HG03039 (cell line): Measurements from ENCODE around the gene CXCL10.
"Not testable (repeated sequence)": the region's sequence is repeated elsewhere in the genome, so short reads cannot be mapped to it uniquely, and the experiment has no call there.

Source experiments
- ATAC-seq: cut with Tn5 transposase; IDR thresholded peaks from one replicate; pipeline ENCODE4 v1.9.1; 2021; ENCODE audit warnings: mild to moderate bottlenecking, moderate library complexity; ENCODE audit not compliant: unreplicated experiment

Gene CXCL10

DNA sequence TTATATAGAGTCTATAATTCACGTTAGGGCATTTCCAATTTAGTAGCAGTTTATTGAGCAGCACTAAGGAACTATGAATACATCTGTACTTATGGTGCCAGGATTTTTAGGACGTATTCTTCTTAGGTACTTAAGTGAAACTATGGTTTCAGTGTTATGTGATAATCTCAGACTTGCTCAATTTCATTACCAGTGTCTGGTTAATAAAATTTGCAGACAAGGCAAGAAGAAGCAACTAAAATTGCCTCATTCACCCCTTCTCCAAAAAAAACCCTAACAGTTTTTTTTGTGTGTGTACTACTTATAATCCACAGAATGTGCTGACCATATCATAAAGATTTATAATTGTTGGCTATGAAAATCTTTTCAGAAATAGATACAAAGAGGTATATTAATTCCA is 6.0 kb upstream of the CXCL10 start:
- ATAC-seq, result no peak

DNA sequence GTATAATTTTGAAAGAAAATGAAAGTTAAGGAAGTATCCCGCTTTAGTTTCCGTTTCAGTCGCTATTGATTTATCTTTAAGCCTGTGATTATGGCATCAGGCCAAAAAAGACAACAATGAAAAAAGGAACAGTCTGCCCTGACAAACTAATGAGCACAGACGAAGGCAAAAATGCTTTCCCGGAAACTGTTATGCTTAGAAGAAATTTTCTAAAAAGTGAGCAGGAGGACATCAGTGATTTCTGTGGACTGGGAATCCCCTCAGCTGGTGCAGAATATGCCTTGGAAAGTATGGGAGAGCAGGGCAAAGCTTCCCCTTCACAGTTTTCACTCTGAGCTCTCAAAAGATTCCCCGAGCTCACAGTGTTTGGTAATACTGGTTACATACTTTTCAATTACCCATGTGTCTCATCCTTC is 5.1 kb upstream of the CXCL10 start:
- ATAC-seq, result no peak

DNA sequence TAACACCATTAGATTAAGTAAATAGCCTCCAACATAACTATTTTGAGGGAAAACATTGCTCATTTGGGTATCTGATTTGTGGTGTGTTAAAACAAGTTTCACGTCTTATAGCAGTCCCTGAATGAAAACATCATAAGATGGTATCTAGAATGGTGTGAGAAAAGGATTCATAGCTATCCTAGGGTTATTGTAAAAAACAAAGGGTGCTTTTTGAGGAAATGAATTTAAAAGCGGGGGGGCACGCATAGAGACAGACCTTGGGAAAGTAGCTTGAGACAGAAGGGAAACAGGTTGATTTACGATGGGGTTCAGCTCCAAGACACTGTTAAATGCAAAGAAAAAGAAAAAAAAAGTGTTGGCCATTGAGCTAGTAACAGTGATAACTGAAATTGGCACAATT is 768 bp upstream of the CXCL10 start:
- ATAC-seq, result no peak

DNA sequence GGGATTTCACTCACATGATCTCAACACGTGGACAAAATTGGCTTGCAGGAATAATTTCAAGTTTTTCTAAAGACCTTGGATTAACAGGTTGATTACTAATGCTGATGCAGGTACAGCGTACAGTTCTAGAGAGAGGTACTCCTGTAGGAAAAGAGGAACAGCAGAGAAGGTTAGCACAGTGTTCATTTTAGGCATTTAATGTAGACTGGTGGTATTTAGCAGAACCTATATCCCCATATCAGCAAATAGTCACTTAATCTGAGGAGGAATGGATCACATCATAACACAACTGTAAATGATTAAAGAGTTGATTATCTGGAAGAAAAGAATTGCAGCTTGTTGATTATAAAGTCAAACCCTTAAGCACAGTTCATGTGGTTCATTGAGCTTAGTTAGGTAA is 620 bp downstream of the CXCL10 start:
- no peak for ATAC-seq

DNA sequence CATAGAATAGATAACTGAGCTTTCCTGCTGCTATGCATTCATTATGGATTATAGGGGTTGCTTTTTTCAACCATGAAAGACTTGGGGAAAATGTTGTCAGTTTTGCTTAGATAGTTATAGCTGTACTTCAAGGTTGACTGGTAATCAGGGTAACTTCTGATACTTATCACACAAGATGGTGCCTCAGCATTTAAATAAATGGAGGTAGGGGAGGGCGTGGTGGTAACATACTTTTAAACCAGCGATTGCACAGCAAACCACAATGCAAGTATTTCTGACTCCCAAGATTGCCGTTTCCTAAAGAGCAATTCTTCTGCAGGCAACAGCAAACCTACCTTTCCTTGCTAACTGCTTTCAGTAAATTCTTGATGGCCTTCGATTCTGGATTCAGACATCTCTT is 1.3 kb downstream of the CXCL10 start:
- no peak for ATAC-seq

DNA sequence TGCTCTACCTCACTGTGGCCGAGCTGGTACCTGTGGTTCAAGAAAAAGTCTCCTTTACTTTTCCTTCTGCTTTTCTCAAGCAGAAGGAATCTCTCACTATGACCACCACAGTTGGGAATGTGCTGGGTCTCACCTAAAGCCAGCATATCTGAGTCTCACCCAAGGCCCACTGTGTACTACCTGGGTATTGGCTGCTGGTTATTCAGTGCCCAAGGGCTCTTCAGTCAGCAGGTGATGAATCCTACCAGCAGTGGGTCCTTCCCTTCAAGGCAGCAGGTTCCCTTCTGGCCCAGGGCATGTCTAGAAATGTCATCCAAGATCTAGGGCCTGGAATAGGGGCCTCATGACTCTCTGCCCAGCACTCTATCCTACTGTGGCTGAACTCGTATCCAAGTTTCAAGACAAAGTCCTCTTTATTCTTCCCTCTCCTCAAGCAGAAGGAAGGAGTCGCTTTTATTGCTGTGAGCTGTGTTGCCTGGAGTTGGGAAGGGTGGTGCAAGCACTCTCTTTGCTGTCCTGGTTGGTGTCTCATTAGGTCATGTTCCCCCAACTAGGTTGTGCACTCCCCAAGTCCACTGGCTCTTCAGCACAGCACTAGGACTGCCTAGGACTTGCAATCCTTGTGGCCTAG is 6.1 kb downstream of the CXCL10 start:
- ATAC-seq, result no peak

DNA sequence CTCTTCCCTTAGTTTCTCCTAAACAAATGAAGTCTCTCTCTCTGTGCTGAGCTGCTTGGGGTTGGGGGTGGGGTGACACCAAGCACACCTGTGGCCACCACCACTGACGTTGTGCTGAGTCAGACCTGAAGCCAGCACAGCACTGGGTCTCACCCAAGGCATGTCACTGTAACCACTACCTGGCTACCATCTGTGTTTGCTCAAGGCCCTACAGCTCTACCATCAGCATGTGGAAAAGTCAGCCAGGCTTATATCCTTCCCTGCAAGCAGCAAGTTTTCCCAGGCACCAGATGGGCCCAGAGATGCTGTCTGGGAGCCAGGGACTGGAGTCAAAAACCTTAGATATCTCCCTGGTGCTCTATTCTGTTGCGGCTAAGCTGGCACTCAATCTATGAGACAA is 6.9 kb downstream of the CXCL10 start:
- ATAC-seq, result peak; percentile 48

DNA sequence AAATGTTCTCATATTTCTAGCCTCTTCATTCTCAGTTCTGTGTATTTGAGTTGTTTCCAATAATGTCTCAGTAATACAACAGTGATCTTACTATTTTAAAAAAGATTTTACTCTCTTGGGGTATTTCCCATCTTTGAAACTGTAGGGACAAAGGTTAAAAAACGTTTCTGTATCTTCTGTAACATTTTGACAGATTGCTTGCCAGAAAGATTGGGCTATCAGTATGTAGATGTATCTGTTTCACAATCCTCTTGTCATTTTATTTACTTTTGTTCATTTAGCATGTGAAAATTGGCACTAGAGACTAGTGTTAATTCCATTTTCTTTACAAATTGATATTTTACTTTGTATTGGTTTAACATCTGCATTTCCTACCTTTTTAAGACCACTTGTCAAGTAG is 9.8 kb downstream of the CXCL10 start:
- ATAC-seq, result no peak

DNA sequence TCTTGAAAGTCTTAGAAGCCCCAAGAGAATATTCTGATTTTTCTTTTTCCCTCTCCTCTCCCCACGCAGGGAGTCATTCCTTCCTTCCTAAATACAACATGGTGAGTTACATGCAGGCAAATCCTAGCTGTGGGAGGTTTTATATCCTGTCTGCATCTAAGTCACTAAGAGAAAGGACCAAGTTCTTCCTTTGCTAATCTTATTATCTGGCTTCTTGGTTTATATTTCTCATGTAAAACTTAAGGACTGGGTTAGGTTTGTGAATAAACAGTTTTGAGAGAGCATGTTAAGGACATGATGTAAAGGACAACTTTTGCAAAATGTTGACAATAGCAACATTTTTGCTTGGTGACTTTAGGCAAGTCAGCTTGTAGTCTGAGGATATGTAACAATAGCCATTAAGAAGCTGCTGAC is 10.9 kb downstream of the CXCL10 start:
- ATAC-seq, result no peak

DNA sequence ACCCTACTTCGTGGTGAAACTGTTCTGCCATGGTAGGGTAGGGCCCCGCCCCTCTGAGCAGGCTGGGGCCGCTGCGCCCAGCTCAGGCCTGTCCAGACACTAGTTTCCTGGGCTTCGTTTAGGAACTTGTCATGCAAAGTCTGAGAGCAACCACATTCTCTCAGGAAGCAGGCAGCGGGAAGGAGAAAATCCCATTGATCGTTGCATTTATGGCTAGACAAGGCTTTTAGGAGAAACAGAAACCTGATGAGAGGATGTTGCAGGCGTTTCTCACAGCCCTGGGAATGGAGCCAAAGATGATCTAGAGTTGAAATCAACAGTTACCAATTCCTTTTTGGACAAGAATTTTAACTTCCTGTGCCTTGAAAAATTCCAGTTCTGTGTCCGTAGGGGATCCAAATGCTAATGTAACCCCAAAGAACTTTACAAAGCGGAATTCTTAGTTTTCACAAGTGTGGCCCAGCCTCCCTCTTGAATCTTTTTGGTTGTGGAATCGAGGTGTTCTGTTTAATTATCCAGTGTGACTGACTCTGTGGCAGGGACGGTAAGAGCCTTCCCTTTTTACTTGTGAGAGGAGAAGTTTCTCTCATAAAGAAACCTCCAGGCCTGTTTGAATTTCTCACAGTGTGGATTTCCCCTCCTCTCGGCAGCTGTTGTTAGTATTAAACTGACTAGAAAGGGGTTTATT is 11.5 kb downstream of the CXCL10 start:
- ATAC-seq, result peak; percentile 79

DNA sequence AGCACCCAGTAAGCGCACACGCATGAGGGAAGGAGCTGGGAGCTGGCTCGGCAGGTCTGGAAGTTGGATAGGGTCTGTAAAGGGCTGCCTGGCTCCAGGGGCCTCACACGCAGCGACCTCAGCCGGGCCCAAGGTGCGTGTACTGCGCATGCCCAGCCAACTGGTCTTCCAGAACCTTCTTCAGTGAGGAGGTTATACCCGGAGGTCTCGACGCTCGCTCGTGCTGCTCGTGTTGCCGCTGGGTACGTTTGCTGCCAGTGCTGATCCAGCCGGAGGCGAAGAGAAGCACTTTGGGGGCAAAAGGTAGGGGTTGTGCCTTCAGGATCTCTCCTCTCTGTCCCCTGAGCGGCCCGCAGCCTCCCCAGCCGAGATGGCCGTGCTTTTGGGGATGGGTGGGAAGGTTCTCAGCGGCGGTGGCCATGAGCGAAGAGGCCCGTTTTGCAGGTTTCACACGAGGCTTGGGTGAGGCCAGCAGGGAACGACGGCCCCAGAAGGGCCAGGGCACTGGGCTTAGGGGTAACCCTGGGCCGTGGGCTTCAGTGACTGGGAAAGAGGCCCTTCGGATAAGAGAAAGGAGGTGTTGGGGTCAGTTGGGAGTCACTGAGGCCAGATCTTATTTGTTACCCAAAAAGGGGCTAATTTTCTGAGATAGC is 12.2 kb downstream of the CXCL10 start:
- ATAC-seq, result no peak

DNA sequence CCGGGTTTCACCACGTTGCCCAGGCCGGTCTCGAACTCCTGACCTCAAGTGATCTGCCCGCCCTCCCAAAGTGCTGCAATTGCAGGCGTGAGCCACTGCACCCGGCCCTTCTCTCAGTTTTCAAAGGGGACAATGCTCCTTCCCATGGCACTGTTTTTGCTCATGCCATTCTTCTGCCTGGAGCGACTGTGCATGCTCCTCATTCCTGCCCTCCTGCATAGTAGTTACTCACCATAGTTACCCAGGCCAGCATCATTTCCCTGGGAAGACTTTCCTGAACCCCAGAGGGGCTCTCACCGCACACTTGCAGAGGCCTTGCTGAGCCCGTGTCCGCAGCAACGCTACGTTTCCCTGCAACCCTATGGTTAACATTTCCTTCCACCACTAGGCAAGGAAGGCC is 12.7 kb downstream of the CXCL10 start:
- no peak for ATAC-seq

DNA sequence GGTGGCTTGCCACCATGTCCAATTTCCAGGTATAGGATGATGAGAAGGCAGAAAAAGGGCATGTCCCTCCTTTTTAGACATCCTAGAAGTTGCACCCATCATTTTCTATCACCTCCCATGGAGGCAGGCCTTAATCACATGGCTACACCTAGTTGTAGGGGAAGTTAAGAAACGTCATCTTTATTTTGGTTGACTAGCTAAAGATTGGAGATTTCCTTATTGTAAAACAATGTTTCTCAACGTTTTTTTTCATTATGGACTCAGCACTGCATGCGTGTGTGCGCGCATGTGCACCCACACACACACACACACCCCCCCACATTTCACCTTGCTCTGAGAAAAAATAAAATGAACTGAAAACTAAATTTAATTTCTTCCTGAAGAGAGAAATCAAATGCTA is 14.0 kb downstream of the CXCL10 start:
- ATAC-seq, result no peak

DNA sequence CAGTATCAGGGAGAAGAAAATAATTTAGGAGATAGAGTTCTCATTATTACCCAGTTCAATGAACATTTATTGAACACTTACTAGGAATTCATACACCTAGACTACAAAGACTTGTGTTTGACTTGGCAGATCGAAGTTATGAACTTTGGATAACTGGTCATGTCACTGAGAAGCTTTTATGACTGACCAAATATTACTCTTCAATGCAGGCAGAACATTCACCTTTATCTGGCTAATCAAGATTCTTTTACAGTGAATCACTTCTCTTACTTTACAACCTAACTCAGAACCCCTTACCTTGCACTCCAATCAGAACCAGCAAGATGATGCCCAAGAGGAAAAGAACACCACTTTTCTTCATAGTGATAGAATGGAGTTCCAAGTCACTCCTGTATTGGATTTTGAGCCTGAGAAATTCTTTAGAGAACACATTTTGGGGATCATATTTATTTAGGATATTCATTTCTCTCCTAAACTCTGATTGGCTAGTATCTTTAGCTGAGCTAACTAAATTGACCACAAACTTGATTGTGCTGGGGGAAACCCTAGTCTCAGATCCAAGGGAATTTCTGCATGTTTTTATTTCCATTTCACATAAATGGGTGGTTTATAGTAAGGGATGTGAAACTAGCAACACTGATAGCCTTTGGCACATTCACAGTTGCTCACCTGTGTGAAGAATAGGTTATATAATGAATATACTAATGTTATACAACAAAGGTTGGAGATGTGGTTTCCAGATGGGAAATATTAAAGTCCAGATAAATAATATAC is 16.0 kb downstream of the CXCL10 start, which contains the start of gene CXCL9:
Gene CXCL9, minus strand, starts transcription at position 421 of the 774 bp plus-strand sequence. Its CDS starts 60 bp downstream, at position 361.
- no peak for ATAC-seq

DNA sequence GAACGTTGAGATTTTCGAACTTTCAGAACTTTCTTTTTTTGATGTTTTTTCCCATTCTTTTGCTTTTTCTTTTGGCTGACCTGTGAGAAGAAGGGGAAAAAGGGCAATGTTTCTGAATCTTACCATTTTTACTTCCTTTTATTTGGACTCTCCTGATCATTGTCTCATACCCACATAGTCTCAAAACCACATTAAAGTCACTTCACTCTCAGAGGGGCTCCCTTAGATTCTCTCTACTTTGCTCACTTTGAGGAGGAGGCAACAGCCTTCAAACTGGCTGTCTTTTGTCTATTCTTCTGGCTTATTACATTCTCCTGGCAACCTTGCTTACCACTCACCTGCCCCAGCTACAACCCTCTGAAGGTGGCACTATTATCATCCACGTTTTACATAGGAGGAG is 19.7 kb downstream of the CXCL10 start:
- ATAC-seq, result no peak

DNA sequence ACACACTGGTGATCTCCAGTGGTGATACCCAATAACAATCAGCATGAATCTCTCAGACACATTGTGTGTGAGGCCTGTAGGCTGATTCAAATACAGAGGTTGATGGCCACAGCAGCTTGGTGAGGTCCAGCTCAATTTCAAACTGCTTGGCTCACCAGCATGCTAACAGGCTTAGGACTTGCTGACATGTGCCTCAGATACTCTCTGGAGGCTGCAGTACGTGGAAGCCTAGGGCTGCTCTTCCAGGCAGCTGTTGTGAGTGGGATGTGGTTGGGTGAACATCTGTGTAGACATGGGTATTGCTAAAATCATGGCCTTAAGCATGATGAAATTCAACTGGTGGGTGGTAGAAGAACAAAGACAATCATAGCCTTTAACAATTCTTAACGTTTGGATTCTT is 20.3 kb downstream of the CXCL10 start:
- ATAC-seq, result no peak

DNA sequence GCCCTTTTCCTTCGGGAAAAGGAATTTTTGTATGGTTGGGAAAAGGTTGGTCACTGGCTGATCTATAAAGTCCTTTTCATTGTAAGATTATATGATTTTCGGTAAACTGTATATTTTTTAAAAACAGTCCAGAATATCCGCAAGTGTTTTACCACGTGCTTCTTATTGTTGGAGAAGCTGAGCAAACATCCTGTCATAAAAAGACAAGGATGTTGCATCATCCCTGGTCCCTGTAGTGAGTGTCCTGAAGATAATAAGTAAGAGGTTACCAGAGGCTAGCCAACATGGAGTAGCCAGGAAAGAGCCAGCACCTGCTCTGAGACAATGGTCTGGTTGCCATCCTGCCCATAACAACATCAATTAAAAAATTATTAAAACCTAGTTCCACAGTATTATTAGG is 21.1 kb downstream of the CXCL10 start:
- no peak for ATAC-seq

DNA sequence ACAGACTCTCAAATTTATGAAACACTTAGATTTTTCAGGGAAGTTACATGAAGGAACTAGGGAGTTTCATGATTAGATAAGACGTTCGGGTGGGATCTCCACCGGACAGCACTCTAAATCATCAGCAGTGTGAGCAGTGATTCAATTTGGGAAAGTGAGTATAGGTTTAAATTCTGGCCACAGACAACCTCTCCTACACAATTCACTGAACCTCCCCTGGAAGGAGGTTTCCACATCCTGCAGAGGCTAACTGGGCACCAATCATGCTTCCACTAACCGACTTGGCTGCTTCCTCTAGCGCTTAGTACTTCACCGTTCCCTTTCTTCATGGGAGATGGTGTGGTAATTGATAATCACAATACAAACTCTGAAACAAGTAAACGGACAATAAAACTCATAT is 21.6 kb downstream of the CXCL10 start:
- no peak for ATAC-seq

DNA sequence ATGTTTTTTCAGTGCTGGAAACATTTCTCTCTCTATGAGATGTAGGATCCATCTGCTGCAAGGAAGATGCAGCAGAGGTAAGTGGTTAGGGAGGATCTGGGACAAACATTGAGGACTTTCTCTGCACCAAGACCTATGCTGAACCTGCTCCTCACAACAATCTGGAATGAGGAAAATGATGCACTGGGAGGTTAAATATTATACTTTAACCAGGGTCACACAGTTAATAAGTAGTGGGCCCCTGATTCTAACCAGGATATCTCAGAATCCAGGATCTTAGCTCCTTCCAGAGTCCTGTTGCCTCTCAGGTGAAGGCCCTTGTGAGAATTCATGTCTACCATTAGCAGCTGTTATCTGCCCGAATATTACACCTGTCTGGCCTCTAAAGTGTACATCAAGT is 23.0 kb downstream of the CXCL10 start:
- ATAC-seq, result no peak

DNA sequence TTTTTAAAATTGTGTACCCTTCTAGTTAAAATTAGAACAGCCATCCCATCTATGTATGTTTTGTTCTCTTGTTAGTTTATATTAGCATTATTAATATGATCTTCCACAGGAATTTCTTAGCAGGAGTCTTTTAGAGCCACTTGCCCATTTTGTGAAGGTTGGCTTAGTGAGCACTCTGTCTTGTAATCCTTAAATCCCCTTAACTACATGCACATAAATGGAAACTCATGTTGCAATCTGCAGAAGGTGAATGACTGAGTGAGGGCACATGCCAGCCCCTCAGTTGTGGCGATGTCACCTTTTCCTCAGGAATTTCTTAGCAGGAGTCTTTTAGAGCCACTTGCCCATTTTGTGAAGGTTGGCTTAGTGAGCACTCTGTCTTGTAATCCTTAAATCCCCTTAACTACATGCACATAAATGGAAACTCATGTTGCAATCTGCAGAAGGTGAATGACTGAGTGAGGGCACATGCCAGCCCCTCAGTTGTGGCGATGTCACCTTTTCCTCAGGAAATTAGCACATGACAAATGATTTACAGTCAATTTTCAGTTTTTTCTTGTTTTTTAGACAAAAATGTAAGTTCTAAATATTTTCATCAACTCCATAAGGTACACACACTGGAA is 24.7 kb downstream of the CXCL10 start:
- ATAC-seq, result not testable (repeated sequence)

DNA sequence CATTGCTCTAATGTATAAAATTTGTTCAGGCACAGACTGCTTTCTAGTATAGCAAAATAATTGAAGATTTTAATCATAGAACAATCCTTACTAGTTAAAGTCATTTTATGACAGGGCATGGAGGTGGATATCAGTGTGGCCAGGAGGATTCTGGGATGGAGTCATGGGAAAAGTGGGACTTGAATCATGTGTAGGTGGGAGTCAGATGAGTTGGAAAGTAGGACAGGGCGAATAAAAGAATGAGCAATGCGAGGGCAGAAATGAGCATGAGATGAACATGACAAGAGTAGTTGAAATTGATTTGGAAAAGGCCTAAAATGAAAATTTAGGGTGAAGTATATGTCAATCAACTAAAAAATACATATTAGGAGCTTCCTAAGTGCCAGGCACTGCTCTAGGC is 25.4 kb downstream of the CXCL10 start:
- ATAC-seq, result no peak
